Endothelial cell of umbilical vein (primary cell): ENCODE results near the gene TFDP1. TPM values are rescaled to one million over a fixed set of nuclear protein-coding genes. Genes with fewer than 3 reads are reported as not detected.

Source experiments
- BruUV-seq: library from RNA; stranded (reverse); fragments of 400-500 nt; replicated peaks from 2 replicates; lab custom pipeline; 2021; lab: Mats Ljungman, UMichigan
- CTCF ChIA-PET: fragments of 300-600, 350-600 bp; sonication (Branson Sonifier 250); formaldehyde crosslinking; loops from one replicate; lab custom pipeline; 2021; ENCODE audit warnings: antibody characterized with exemption, inconsistent platforms; lab: Charles Lee
- POLR2A ChIA-PET: fragments of 300-600, 350-600 bp; sonication (Branson Sonifier 250); formaldehyde crosslinking; loops from one replicate; lab custom pipeline; 2021; ENCODE audit warnings: antibody characterized with exemption, inconsistent platforms; lab: Charles Lee
- DNase-seq: peaks from one replicate; pipeline ENCODE4 v3.0.0-alpha.2; 2011; ENCODE audit warnings: low read depth, low spot score
- FAIRE-seq: peaks from 2 replicates; lab custom pipeline; 2011; peaks lifted over from hg19 to GRCh38; lab: Jason Lieb, UNC
- H2AFZ ChIP-seq: 2 replicates; pipeline ENCODE4 v1.6.0; 2012; ENCODE audit warnings: low read depth, low read length, control low read depth, inconsistent platforms
- H3K27ac ChIP-seq: 2 replicates; pipeline ENCODE4 v1.5.1; 2011; ENCODE audit warnings: low read depth, mild to moderate bottlenecking, control low read depth, low read length, moderate library complexity; ENCODE audit not compliant: insufficient read depth
- H3K27me3 ChIP-seq, 2 experiments: 2 replicates each; pipeline versions ENCODE4 v1.6.0 to v1.6.1; 2011; ENCODE audit warnings: low read length in 2 of 2, mixed read lengths in 1 of 2; ENCODE audit not compliant: control insufficient read depth in 2 of 2, insufficient read depth in 2 of 2
- H3K36me3 ChIP-seq, 2 experiments: 2 replicates in 1 of 2; 3 replicates in 1 of 2; pipeline ENCODE4 v1.5.1; 2011; ENCODE audit warnings: low read length in 2 of 2, mild to moderate bottlenecking in 1 of 2, moderate library complexity in 1 of 2; ENCODE audit not compliant: control insufficient read depth in 2 of 2, insufficient read depth in 2 of 2; ENCODE audit errors: extremely low read depth in 1 of 2
- H3K4me1 ChIP-seq: 3 replicates; pipeline ENCODE4 v1.5.1; 2011; ENCODE audit warnings: mild to moderate bottlenecking, low read length; ENCODE audit not compliant: control insufficient read depth, insufficient read depth; ENCODE audit errors: extremely low read depth
- H3K4me2 ChIP-seq: 2 replicates; pipeline ENCODE4 v1.6.1; 2011; ENCODE audit warnings: low read length, control low read depth, mixed read lengths; ENCODE audit not compliant: insufficient read depth
- H3K4me3 ChIP-seq, 3 experiments: fragments of 200-600 bp in 1 of 3; sonication (generic), shearing (Covaris generic) in 1 of 3; replicated peaks in 1 of 3; 2 replicates each; pipeline ENCODE4 v1.5.1; 2011 to 2016; ENCODE audit warnings: control low read depth in 3 of 3, low read length in 3 of 3, mild to moderate bottlenecking in 2 of 3, inconsistent platforms in 1 of 3, low read depth in 1 of 3, moderate library complexity in 1 of 3; ENCODE audit not compliant: insufficient read depth in 1 of 3
- H3K79me2 ChIP-seq: 2 replicates; pipeline ENCODE4 v1.6.0; 2012; ENCODE audit warnings: low read length, inconsistent platforms; ENCODE audit not compliant: control insufficient read depth, insufficient read depth
- H3K9ac ChIP-seq: replicated peaks from 2 replicates; pipeline ENCODE3; 2011; ENCODE audit warnings: low read length, control low read depth; ENCODE audit not compliant: insufficient read depth; ENCODE audit errors: extremely low read depth
- H3K9me1 ChIP-seq: replicated peaks from 3 replicates; pipeline ENCODE4 v1.6.0; 2011; ENCODE audit warnings: mild to moderate bottlenecking, low read length; ENCODE audit not compliant: control insufficient read depth, insufficient read depth; ENCODE audit errors: extremely low read depth
- H3K9me3 ChIP-seq: replicated peaks from 2 replicates; pipeline ENCODE4 v1.5.1; 2012; ENCODE audit warnings: low read length, inconsistent platforms; ENCODE audit not compliant: control insufficient read depth, insufficient read depth
- H4K20me1 ChIP-seq: replicated peaks from 2 replicates; pipeline ENCODE3; 2011; ENCODE audit warnings: mild to moderate bottlenecking, low read length; ENCODE audit not compliant: control insufficient read depth, insufficient read depth; ENCODE audit errors: extremely low read depth
- EZH2 ChIP-seq: IDR thresholded peaks from 2 replicates; pipeline ENCODE4 v1.6.1; 2012; ENCODE audit warnings: borderline replicate concordance, low read depth, mild to moderate bottlenecking, moderate library complexity, low read length, inconsistent platforms; ENCODE audit not compliant: severe bottlenecking
- FOS ChIP-seq: IDR thresholded peaks from 2 replicates; pipeline ENCODE4 v1.6.1; 2011; ENCODE audit warnings: mild to moderate bottlenecking, low read length, moderate library complexity, borderline replicate concordance; ENCODE audit not compliant: insufficient read depth
- GATA2 ChIP-seq: IDR thresholded peaks from 2 replicates; pipeline ENCODE4 v1.7.0; 2011; ENCODE audit warnings: low read depth, mild to moderate bottlenecking, moderate library complexity, mixed read lengths, low read length; ENCODE audit not compliant: insufficient read length, insufficient read depth
- JUN ChIP-seq: IDR thresholded peaks from 2 replicates; pipeline ENCODE4 v1.6.1; 2011; ENCODE audit warnings: borderline replicate concordance, low read depth; ENCODE audit not compliant: insufficient read length, insufficient read depth
- MAX ChIP-seq: IDR thresholded peaks from 2 replicates; pipeline ENCODE4 v1.6.1; 2011; ENCODE audit not compliant: insufficient read depth, insufficient read length
- MYC ChIP-seq: IDR thresholded peaks from one replicate; pipeline ENCODE4 v1.6.1; 2011; ENCODE audit warnings: mild to moderate bottlenecking, low read depth, low read length
- POLR2A ChIP-seq: IDR thresholded peaks from 2 replicates; pipeline ENCODE4 v1.6.1; 2012; ENCODE audit warnings: low read depth, mild to moderate bottlenecking, control low read depth, low read length
- POLR2AphosphoS5 ChIP-seq: IDR thresholded peaks from 2 replicates; pipeline ENCODE4 v1.6.1; 2012; ENCODE audit warnings: low read depth, mild to moderate bottlenecking, control low read depth, low read length, moderate library complexity; ENCODE audit not compliant: insufficient read depth
- dilution Hi-C: fragments of 300-500 bp; cut with MboI; formaldehyde crosslinking; loops from one replicate; pipeline ENCODE4 v1.15.0; 2019; ENCODE audit warnings: low sequenced_read_pairs; ENCODE audit not compliant: extremely low pct_ligation_motif_present
- intact Hi-C: fragments of 100-400 bp; cut with micrococcal nuclease; formaldehyde crosslinking; loops from one replicate; pipeline ENCODE4 v1.10.0; 2022
- polyA plus RNA-seq, 4 experiments: library from polyadenylated mRNA; depleted of rRNA in 3 of 4; stranded (reverse) in 3 of 4; unstranded in 1 of 4; fragments of >200 nt; gene quantifications; 2 replicates each; pipeline versions ENCODE4 v1.2.1 to v1.2.3, GENCODE V29; 2011 to 2012; ENCODE audit warnings: missing spikeins in 1 of 4
- total RNA-seq: library from RNA; stranded (reverse); gene quantifications from 2 replicates; pipeline ENCODE4 v1.2.3, GENCODE V29; 2021
- TF ChIP-seq, protein P1 (sequence below), 2 donors: IDR thresholded peaks; 1 replicate in 1 of 2; 2 replicates in 1 of 2; pipeline ENCODE4 v1.5.1; 2011; ENCODE audit warnings: low read length in 2 of 2, mild to moderate bottlenecking in 2 of 2, moderate library complexity in 2 of 2, control low read depth in 1 of 2, inconsistent platforms in 1 of 2, low read depth in 1 of 2; ENCODE audit not compliant: insufficient read depth in 1 of 2; ENCODE audit errors: extremely low read depth in 1 of 2

The TFDP1 gene
- total and polyA plus RNA-seq, 2 donors (not counting 3 experiments of a cell fraction or from before 2014, with no cell fraction given) = 64.3 to 137 TPM

DNA sequence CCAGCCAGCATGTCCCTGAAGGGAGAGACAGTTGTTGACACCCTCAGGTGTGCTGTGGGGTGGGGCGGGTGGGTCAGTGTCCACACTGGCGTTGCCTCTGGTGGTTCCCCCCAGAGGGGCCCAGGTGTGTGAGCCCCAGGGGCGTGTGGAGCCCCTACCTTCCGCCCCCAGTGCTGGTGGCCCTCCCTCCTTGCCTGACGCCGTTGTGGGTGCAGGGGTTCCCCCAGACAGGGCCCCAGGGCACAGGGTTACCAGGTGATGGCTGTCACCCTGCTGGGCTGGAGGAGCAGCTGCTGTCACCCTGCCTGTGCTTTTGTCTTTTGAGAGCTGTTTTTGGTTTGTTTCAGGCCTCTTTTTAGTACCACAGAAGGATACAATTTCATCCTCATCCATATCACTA is 46.3 kb downstream of the TFDP1 start:
- intact Hi-C loops (no loop called here), dilution Hi-C loops (no loop called here)
- ChIA-PET POLR2A (no interaction called here), CTCF (no interaction called here)
- no peaks in the 10 kb centered on the region for H3K9me3 ChIP-seq
- H3K79me2 ChIP-seq = peaks cover 49% of the 10 kb centered on the region
- H3K4me2 ChIP-seq = no peak overlapping the region
- no peak overlapping the region for H3K4me3 ChIP-seq
- FAIRE-seq (no peak), DNase-seq (no peak)
- peaks cover 4% of the 10 kb centered on the region for H3K4me1 ChIP-seq
- H3K36me3 ChIP-seq = peaks cover 3 to 35% of the 10 kb centered on the region in 2 experiments
- H3K27ac ChIP-seq = no peak overlapping the region
- BruUV-seq = no TSS peak
- no peaks in the 10 kb centered on the region for H4K20me1 ChIP-seq
- no peaks in the 10 kb centered on the region for H3K27me3 ChIP-seq
- H2AFZ ChIP-seq = no peak overlapping the region
- TF ChIP-seq POLR2A (no peak), MAX (no peak), MYC (no peak), GATA2 (no peak), FOS (no peak), POLR2AphosphoS5 (no peak), JUN (no peak), EZH2 (no peak)
- TF ChIP-seq, protein P1, sequence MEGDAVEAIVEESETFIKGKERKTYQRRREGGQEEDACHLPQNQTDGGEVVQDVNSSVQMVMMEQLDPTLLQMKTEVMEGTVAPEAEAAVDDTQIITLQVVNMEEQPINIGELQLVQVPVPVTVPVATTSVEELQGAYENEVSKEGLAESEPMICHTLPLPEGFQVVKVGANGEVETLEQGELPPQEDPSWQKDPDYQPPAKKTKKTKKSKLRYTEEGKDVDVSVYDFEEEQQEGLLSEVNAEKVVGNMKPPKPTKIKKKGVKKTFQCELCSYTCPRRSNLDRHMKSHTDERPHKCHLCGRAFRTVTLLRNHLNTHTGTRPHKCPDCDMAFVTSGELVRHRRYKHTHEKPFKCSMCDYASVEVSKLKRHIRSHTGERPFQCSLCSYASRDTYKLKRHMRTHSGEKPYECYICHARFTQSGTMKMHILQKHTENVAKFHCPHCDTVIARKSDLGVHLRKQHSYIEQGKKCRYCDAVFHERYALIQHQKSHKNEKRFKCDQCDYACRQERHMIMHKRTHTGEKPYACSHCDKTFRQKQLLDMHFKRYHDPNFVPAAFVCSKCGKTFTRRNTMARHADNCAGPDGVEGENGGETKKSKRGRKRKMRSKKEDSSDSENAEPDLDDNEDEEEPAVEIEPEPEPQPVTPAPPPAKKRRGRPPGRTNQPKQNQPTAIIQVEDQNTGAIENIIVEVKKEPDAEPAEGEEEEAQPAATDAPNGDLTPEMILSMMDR (IDR thresholded peaks at IDR 0.05; ENCODE audit: extremely low read depth in 1 of 2, insufficient read depth in 1 of 2, low read depth in 1 of 2, low read length in 2 of 2) = no peak
- H3K9ac ChIP-seq = no peak overlapping the region
- H3K9me1 ChIP-seq = no peaks in the 10 kb centered on the region
